C4-2B (cell line): ENCODE measurements around the gene RPS16.

Experiments
- ZFX ChIP-seq: fragments of 450-650 bp; IDR thresholded peaks from 2 replicates; pipeline ENCODE4 v1.6.1; 2017
- TF ChIP-seq, protein P1 (sequence below): fragments of 450-650 bp; conservative IDR thresholded peaks from 2 replicates; pipeline ENCODE4 v1.5.1; 2017; ENCODE audit warnings: mild to moderate bottlenecking

DNA sequence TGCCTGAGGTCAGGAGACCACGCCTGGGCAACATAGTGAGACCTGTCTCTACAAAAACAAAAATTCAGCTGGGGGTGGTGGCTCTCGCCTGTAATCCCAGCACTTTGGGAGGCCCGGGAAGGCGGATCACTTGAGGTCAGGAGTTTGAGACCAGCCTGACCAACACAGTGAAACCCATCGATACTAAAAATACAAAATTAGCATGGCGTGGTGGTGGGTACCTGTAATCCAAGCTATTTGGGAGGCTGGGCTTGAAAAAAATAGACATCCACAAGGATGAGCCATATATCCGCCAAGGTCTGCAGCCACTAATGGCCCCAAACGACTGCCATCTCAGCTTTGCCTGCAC, 3.1 kb downstream of the RPS16 start:
- TF ChIP-seq, protein P1, sequence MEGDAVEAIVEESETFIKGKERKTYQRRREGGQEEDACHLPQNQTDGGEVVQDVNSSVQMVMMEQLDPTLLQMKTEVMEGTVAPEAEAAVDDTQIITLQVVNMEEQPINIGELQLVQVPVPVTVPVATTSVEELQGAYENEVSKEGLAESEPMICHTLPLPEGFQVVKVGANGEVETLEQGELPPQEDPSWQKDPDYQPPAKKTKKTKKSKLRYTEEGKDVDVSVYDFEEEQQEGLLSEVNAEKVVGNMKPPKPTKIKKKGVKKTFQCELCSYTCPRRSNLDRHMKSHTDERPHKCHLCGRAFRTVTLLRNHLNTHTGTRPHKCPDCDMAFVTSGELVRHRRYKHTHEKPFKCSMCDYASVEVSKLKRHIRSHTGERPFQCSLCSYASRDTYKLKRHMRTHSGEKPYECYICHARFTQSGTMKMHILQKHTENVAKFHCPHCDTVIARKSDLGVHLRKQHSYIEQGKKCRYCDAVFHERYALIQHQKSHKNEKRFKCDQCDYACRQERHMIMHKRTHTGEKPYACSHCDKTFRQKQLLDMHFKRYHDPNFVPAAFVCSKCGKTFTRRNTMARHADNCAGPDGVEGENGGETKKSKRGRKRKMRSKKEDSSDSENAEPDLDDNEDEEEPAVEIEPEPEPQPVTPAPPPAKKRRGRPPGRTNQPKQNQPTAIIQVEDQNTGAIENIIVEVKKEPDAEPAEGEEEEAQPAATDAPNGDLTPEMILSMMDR = no peak
- TF ChIP-seq ZFX = no peak
